ENCODE measurements around the gene INPP5E.

GRCh38 chr9:136416914-136417313, 22.7 kb downstream of the INPP5E start:
- TF ChIP-seq, protein P1, sequence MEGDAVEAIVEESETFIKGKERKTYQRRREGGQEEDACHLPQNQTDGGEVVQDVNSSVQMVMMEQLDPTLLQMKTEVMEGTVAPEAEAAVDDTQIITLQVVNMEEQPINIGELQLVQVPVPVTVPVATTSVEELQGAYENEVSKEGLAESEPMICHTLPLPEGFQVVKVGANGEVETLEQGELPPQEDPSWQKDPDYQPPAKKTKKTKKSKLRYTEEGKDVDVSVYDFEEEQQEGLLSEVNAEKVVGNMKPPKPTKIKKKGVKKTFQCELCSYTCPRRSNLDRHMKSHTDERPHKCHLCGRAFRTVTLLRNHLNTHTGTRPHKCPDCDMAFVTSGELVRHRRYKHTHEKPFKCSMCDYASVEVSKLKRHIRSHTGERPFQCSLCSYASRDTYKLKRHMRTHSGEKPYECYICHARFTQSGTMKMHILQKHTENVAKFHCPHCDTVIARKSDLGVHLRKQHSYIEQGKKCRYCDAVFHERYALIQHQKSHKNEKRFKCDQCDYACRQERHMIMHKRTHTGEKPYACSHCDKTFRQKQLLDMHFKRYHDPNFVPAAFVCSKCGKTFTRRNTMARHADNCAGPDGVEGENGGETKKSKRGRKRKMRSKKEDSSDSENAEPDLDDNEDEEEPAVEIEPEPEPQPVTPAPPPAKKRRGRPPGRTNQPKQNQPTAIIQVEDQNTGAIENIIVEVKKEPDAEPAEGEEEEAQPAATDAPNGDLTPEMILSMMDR (IDR thresholded peaks at IDR 0.05) = no peak
- no peak for TF ChIP-seq POLR2A (IDR thresholded peaks at IDR 0.05)
